BJ (cell line): ENCODE data around the gene PRSS53. TPM values are rescaled to one million over a fixed set of nuclear protein-coding genes. Genes with fewer than 3 reads are reported as not detected.
"Not testable (repeated sequence)": the region's sequence is repeated elsewhere in the genome, so short reads cannot be mapped to it uniquely, and the experiment has no call there.

Experiments
- CTCF ChIA-PET: fragments of 350-600 bp; formaldehyde crosslinking; extraction: SDS; loops from one replicate; lab custom pipeline; 2021; ENCODE audit warnings: antibody characterized with exemption, inconsistent platforms; lab: Yijun Ruan, JAX
- POLR2A ChIA-PET: fragments of 300-600 bp; sonication (Branson Sonifier 250); formaldehyde crosslinking; extraction: SDS; loops from one replicate; lab custom pipeline; 2021; ENCODE audit warnings: antibody characterized with exemption; lab: Charles Lee
- DNase-seq: peaks from one replicate; pipeline ENCODE4 v3.0.0-alpha.2; 2011; ENCODE audit warnings: low read depth
- H3K27me3 ChIP-seq: 2 replicates; pipeline ENCODE4 v1.6.0; 2011; ENCODE audit warnings: low read length; ENCODE audit not compliant: control insufficient read depth, insufficient read depth
- H3K36me3 ChIP-seq: 2 replicates; pipeline ENCODE4 v1.5.1; 2011; ENCODE audit warnings: low read length; ENCODE audit not compliant: control insufficient read depth, insufficient read depth
- H3K4me3 ChIP-seq: 2 replicates; pipeline ENCODE4 v1.5.1; 2011; ENCODE audit warnings: low read depth, mild to moderate bottlenecking, control low read depth, low read length
- polyA plus RNA-seq: library from polyadenylated mRNA; depleted of rRNA; stranded (reverse); fragments of >200 nt; gene quantifications from 2 replicates; pipeline ENCODE4 v1.2.3, GENCODE V29; 2011
- TF ChIP-seq, protein P1 (sequence below): IDR thresholded peaks from 2 replicates; pipeline ENCODE4 v1.5.1; 2011; ENCODE audit warnings: low read depth, mild to moderate bottlenecking, control low read depth, inconsistent platforms, low read length, moderate library complexity; ENCODE audit not compliant: insufficient read depth

PRSS53 gene
- polyA plus RNA-seq, 1 experiment = 1.8 TPM

GRCh38 chr16:31108035-31108793 is 19.5 kb upstream of the PRSS53 start, which contains the start of gene BCKDK:
BCKDK (plus strand) TSS chr16:31108386; CDS start chr16:31109224, 838 bp downstream.
- POLR2A ChIA-PET = interaction anchor here (0.6 kb wide), 1 partner anchor 9 kb away, joined by 3 read pairs; the partner anchor contains the start of gene KAT8
- Histone ChIP-seq H3K36me3 (peaks cover 28% of the 10 kb centered on the region), H3K27me3 (no peaks in the 10 kb centered on the region), H3K4me3 (peak within 1 kb of the TSS; percentile 95)
- CTCF ChIA-PET = interaction anchor here (0.9 kb wide), 2 partner anchors 34 kb away, joined by 3 to 4 read pairs; partner anchors contain the start of genes ZNF646 and ZNF668
- TF ChIP-seq, protein P1, sequence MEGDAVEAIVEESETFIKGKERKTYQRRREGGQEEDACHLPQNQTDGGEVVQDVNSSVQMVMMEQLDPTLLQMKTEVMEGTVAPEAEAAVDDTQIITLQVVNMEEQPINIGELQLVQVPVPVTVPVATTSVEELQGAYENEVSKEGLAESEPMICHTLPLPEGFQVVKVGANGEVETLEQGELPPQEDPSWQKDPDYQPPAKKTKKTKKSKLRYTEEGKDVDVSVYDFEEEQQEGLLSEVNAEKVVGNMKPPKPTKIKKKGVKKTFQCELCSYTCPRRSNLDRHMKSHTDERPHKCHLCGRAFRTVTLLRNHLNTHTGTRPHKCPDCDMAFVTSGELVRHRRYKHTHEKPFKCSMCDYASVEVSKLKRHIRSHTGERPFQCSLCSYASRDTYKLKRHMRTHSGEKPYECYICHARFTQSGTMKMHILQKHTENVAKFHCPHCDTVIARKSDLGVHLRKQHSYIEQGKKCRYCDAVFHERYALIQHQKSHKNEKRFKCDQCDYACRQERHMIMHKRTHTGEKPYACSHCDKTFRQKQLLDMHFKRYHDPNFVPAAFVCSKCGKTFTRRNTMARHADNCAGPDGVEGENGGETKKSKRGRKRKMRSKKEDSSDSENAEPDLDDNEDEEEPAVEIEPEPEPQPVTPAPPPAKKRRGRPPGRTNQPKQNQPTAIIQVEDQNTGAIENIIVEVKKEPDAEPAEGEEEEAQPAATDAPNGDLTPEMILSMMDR = no peak
- no peak for DNase-seq

DNA sequence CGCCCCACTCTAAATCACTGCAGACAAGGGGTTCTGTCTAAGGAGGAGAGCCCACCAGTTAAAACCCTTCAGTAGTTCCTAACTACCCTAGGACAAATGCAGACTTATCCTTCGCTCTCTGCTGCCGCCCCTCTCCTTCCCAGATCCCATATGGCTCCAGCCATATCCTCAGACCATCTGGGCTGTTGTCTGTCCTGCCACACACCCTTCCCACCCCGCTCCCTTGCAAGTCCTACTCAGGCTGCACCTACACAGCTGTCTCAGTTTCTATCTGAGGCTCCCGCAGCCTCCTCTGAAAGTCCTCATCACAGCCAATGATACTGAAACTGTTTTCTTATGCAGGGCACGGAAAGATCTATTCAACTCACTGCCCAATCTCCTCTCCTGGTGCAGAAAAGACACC is 18.7 kb upstream of the PRSS53 start:
- ChIA-PET CTCF (interaction anchor here (0.7 to 0.9 kb wide), 3 partner anchors 34 to 89 kb away, joined by 3 to 4 read pairs (median 3); partner anchors contain the start of genes ZNF646 and ZNF668), POLR2A (interaction anchor here (0.6 kb wide), 1 partner anchor 10 kb away, joined by 3 read pairs; the partner anchor contains the start of gene KAT8)
- Histone ChIP-seq H3K27me3 (no peaks in the 10 kb centered on the region), H3K36me3 (peaks cover 24% of the 10 kb centered on the region), H3K4me3 (no peak overlapping the region)
- no peak for DNase-seq
- TF ChIP-seq, protein P1 = no peak

GRCh38 chr16:31106509-31107464 is 18.0 kb upstream of the PRSS53 start:
- TF ChIP-seq, protein P1 = no peak
- DNase-seq = no peak
- CTCF ChIA-PET = interaction anchor here (0.7 to 1.0 kb wide), 2 partner anchors 36 to 89 kb away, joined by 3 read pairs; no protein-coding TSS in a partner anchor
- Histone ChIP-seq H3K4me3 (no peak overlapping the region), H3K27me3 (no peaks in the 10 kb centered on the region), H3K36me3 (peaks cover 17% of the 10 kb centered on the region)
- POLR2A ChIA-PET = no interaction called here

DNA sequence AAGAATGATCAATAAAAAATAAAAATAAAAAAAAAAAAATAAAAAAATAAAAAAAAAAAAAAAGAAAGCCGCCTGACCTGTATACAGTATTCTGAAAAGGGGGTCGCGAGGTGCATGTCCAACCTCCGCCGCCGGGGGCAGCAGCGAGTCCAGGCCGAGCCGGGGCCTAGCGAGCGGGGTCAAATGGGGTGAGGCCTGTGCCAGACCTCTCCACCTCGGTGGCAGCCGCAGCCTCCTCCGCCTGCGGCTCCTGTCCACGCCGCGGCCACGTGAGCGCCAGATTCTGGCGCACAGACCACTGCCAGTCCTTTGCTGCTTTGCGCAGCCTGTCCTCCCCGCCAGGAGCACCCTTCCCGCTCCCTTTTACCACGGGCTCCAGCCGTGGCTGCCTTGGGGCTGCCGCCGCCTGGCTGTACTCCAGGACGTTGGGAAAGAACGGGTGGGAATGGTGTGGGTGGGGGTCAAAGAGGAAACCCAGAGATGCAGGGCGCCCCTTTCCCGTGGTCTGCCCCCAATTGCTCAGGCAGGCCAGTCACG is 17.0 kb upstream of the PRSS53 start:
- CTCF ChIA-PET = no interaction called here
- no peak overlapping the region for H3K4me3 ChIP-seq
- no peak for DNase-seq

DNA sequence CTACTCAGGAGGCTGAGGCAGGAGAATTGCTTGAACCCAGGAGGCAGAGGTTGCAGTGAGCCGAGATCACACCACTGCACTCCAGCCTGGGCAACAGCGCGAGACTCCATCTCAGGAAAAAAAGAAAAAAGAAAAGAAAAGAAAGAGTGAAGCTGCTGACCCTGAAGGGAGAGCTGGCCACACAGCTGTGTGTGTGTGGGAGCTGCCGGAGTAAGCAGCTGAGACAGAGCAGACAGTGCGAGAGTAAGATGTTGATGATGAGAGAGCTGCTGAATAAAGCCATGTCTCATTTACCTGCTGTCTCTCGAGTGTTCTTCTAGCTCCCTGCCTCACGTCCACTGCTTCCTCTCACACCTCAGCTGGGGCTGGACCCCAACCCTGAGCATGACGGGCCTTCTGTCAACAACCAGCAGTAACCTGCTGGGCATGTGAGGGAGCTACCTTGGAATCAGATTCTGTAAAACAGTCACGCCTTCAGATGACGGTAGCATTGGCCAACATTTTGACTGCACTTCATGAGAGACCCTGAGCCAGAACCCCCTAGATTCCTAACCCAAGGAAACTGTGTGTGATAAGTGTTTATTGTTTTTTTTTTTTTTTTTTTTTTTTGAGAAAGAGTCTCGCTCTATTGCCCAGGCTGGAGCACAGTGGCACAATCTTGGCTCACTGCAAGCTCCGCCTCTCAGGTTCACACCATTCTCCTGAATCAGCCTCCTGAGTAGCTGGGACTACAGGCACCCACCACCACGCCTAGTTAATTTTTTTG is 12.3 kb upstream of the PRSS53 start:
- H3K27me3 ChIP-seq, POLR2A ChIA-PET, DNase-seq, H3K36me3 ChIP-seq, H3K4me3 ChIP-seq: not testable (repeated sequence)
- CTCF ChIA-PET = interaction anchor here (1.0 to 1.6 kb wide), 6 partner anchors 38 to 151 kb away, joined by 3 to 4 read pairs (median 3); partner anchors contain the start of gene HSD3B7

More for the DNA sequence above, 17.0 kb upstream of the PRSS53 start:
- POLR2A ChIA-PET = no interaction called here
- no peaks in the 10 kb centered on the region for H3K27me3 ChIP-seq
- TF ChIP-seq, protein P1 = peak; percentile 86
- H3K36me3 ChIP-seq = peaks cover 8% of the 10 kb centered on the region
